Measurements from ENCODE around the gene NCKAP5. TPM values are rescaled to one million over a fixed set of nuclear protein-coding genes. Genes with fewer than 3 reads are reported as not detected.

The NCKAP5 gene
- total and polyA plus RNA-seq, 2 donors (not counting 1 experiment from before 2014, with no cell fraction given), result not detected

GRCh38 chr2:132754867-132755472 is 813.3 kb downstream of the NCKAP5 start:
- Histone ChIP-seq H3K9me3 (ENCODE audit: control extremely low read depth in 1 of 3, control insufficient read depth in 2 of 3, insufficient read depth in 1 of 3, low read length in 2 of 3) (no peaks in the 10 kb centered on the region), H3K79me2 (ENCODE audit: control insufficient read depth, insufficient read depth, low read length) (no peaks in the 10 kb centered on the region), H3K4me2 (replicated peaks; ENCODE audit: low read depth, low read length, poor library complexity, severe bottlenecking) (no peak overlapping the region), H3K4me1 (ENCODE audit: control insufficient read depth in 2 of 2, insufficient read depth in 2 of 2, low read length in 2 of 2) (no peaks in the 10 kb centered on the region), H3K9ac (ENCODE audit: low read length) (no peak overlapping the region), H4K20me1 (ENCODE audit: control insufficient read depth, insufficient read depth, low read length, poor library complexity, severe bottlenecking) (no peaks in the 10 kb centered on the region), H3K36me3 (replicated peaks in 1 of 2; ENCODE audit: control extremely low read depth in 1 of 2, control insufficient read depth in 1 of 2, extremely low read depth in 1 of 2, insufficient read depth in 2 of 2, low read length in 1 of 2) (no peaks in the 10 kb centered on the region), H3K27me3 (replicated peaks in 1 of 4; ENCODE audit: control extremely low read depth in 1 of 4, control insufficient read depth in 3 of 4, insufficient read depth in 4 of 4, low read length in 3 of 4) (no peaks in the 10 kb centered on the region), H2AFZ (ENCODE audit: insufficient read depth, low read depth, low read length, poor library complexity, severe bottlenecking) (no peak overlapping the region), H3K27ac (ENCODE audit: low read length in 2 of 2) (no peak overlapping the region), H3K4me3 (ENCODE audit: control extremely low read depth in 1 of 5, extremely low read depth in 1 of 5, insufficient read depth in 1 of 5, low read depth in 2 of 5, low read length in 4 of 5) (no peak overlapping the region)
- WGBS (ENCODE audit: insufficient coverage), result 91% methylated on average over 2 of the region's 2 CpGs
- ChIA-PET CTCF (no interaction called here), POLR2A (no interaction called here)
- Mint-ChIP-seq H3K27me3 (no peaks in the 10 kb centered on the region), H3K9me3 (ENCODE audit: insufficient read depth) (no peaks in the 10 kb centered on the region), H3K27ac (no peak overlapping the region), H3K4me3 (no peak overlapping the region), H3K4me1 (no peaks in the 10 kb centered on the region)
- ATAC-seq (ENCODE audit: low read depth), result no peak
- TF ChIP-seq CTCF (IDR thresholded peaks at IDR 0.05) (no peak), EZH2 (IDR thresholded peaks at IDR 0.05; ENCODE audit: borderline replicate concordance, insufficient read depth, low read depth, low read length, poor library complexity, severe bottlenecking) (no peak)
- intact Hi-C loops (cut with micrococcal nuclease), result no loop called here
- no peak for DNase-seq

- no peaks in the 10 kb centered on the region for H4K20me1 ChIP-seq (ENCODE audit: control insufficient read depth, insufficient read depth, low read length, poor library complexity, severe bottlenecking)
- ChIA-PET POLR2A (no interaction called here), CTCF (no interaction called here)
- DNase-seq, result no peak
- no peaks in the 10 kb centered on the region for H3K36me3 ChIP-seq (replicated peaks in 1 of 2; ENCODE audit: control extremely low read depth in 1 of 2, control insufficient read depth in 1 of 2, extremely low read depth in 1 of 2, insufficient read depth in 2 of 2, low read length in 1 of 2)
- H3K27me3 ChIP-seq (replicated peaks in 1 of 4; ENCODE audit: control extremely low read depth in 1 of 4, control insufficient read depth in 3 of 4, insufficient read depth in 4 of 4, low read length in 3 of 4), result no peaks in the 10 kb centered on the region
- H3K27ac Mint-ChIP-seq, result no peak overlapping the region
- H3K79me2 ChIP-seq (ENCODE audit: control insufficient read depth, insufficient read depth, low read length), result no peaks in the 10 kb centered on the region
- H3K9ac ChIP-seq (ENCODE audit: low read length), result no peak overlapping the region
- ATAC-seq (ENCODE audit: low read depth), result no peak
- no peak for TF ChIP-seq EZH2 (IDR thresholded peaks at IDR 0.05; ENCODE audit: borderline replicate concordance, insufficient read depth, low read depth, low read length, poor library complexity, severe bottlenecking)
- no peak for TF ChIP-seq CTCF (IDR thresholded peaks at IDR 0.05)
- H3K4me3 ChIP-seq (ENCODE audit: control extremely low read depth in 1 of 5, extremely low read depth in 1 of 5, insufficient read depth in 1 of 5, low read depth in 2 of 5, low read length in 4 of 5), result no peak overlapping the region
- H3K4me1 Mint-ChIP-seq, result no peaks in the 10 kb centered on the region
- H3K4me1 ChIP-seq (ENCODE audit: control insufficient read depth in 2 of 2, insufficient read depth in 2 of 2, low read length in 2 of 2), result no peaks in the 10 kb centered on the region
- no peak overlapping the region for H2AFZ ChIP-seq (ENCODE audit: insufficient read depth, low read depth, low read length, poor library complexity, severe bottlenecking)
- H3K9me3 Mint-ChIP-seq (ENCODE audit: insufficient read depth), result no peaks in the 10 kb centered on the region
- intact Hi-C loops (cut with micrococcal nuclease), result no loop called here
- H3K9me3 ChIP-seq (ENCODE audit: control extremely low read depth in 1 of 3, control insufficient read depth in 2 of 3, insufficient read depth in 1 of 3, low read length in 2 of 3), result no peaks in the 10 kb centered on the region
- no peak overlapping the region for H3K27ac ChIP-seq (ENCODE audit: low read length in 2 of 2)
- H3K4me2 ChIP-seq (replicated peaks; ENCODE audit: low read depth, low read length, poor library complexity, severe bottlenecking), result no peak overlapping the region
- H3K4me3 Mint-ChIP-seq, result no peak overlapping the region
- no CpG with 5 or more reads among the region's 1 CpG for WGBS (ENCODE audit: insufficient coverage)
- H3K27me3 Mint-ChIP-seq, result no peaks in the 10 kb centered on the region
Observed at GRCh38 chr2:132754392-132754791, 813.9 kb downstream of the NCKAP5 start.
